H1 (cell line): ENCODE results near the gene DNAJC24. TPM values are rescaled to one million over a fixed set of nuclear protein-coding genes. Genes with fewer than 3 reads are reported as not detected.

Experiments
- BACH1 ChIP-seq: IDR thresholded peaks from 2 replicates; pipeline ENCODE4 v1.6.1; 2012; ENCODE audit warnings: low read length, improper control_type of control experiment
- EZH2 ChIP-seq: fragments of 200-600 bp; sonication (generic); IDR thresholded peaks from 2 replicates; pipeline ENCODE4 v1.7.1; 2012; ENCODE audit warnings: low read depth, mild to moderate bottlenecking, moderate library complexity, low read length, inconsistent platforms; ENCODE audit not compliant: severe bottlenecking
- PHF8 ChIP-seq: fragments of 200-600 bp; sonication (generic); conservative IDR thresholded peaks from 2 replicates; pipeline ENCODE4 v1.7.1; 2012; ENCODE audit warnings: low read depth, mild to moderate bottlenecking, inconsistent platforms, low read length, moderate library complexity
- POLR2AphosphoS5 ChIP-seq: IDR thresholded peaks from 2 replicates; pipeline ENCODE4 v1.6.1; 2011; ENCODE audit warnings: low read depth, low read length
- RAD21 ChIP-seq, 2 experiments: IDR thresholded peaks in 1 of 2; conservative IDR thresholded peaks in 1 of 2; 2 replicates each; pipeline ENCODE4 v1.6.1; 2011; ENCODE audit warnings: low read depth in 2 of 2, low read length in 2 of 2, improper control_type of control experiment in 1 of 2, inconsistent platforms in 1 of 2, mild to moderate bottlenecking in 1 of 2, moderate library complexity in 1 of 2
- RNF2 ChIP-seq: fragments of 200-900, 300-1000 bp; sonication (generic); IDR thresholded peaks from 2 replicates; pipeline ENCODE4 v1.7.1; 2016; ENCODE audit warnings: borderline replicate concordance, low read depth, mild to moderate bottlenecking, antibody characterized with exemption, low read length; ENCODE audit not compliant: poor library complexity, severe bottlenecking; ENCODE audit errors: missing control alignments
- SIN3A ChIP-seq, 2 experiments: IDR thresholded peaks in 1 of 2; conservative IDR thresholded peaks in 1 of 2; 2 replicates each; pipeline ENCODE4 v1.6.1; 2011 to 2012; ENCODE audit warnings: low read length in 2 of 2, improper control_type of control experiment in 1 of 2, low read depth in 1 of 2, mild to moderate bottlenecking in 1 of 2
- polyA plus RNA-seq, 7 experiments: library from polyadenylated mRNA; depleted of rRNA in 3 of 7; stranded (reverse) in 5 of 7; unstranded in 2 of 7; fragments of >200 nt in 5 of 7; fragments of 200-250 nt in 2 of 7; gene quantifications; 1 replicate in 5 of 7; 2 replicates in 1 of 7; 4 replicates in 1 of 7; pipeline versions ENCODE4 v1.2.1 to v1.2.3, GENCODE V29; 2011 to 2013; ENCODE audit warnings: missing spikeins in 2 of 7, mixed read lengths in 2 of 7
- total RNA-seq: library from RNA; stranded (reverse); fragmentation: NEBNext Ultra II Directional; extraction: Animal tissue kit (Norgen Biotek cat#: 25700); gene quantifications from 2 replicates; pipeline ENCODE4 v1.2.1, GENCODE V29; 2021
- TF ChIP-seq, protein P1 (sequence below), 3 experiments: IDR thresholded peaks; 1 replicate in 2 of 3; 2 replicates in 1 of 3; pipeline versions ENCODE4 v1.5.1 to v1.6.1; 2011; ENCODE audit warnings: low read length in 3 of 3, mild to moderate bottlenecking in 3 of 3, inconsistent platforms in 2 of 3, low read depth in 1 of 3, moderate library complexity in 1 of 3; ENCODE audit not compliant: insufficient read depth in 1 of 3; ENCODE audit errors: control extremely low read depth in 1 of 3

DNAJC24 gene
- total and polyA plus RNA-seq, 2 of the 8 experiments (the other 6 are each of a cell fraction or from before 2014, with no cell fraction given) = 7.2 to 21.1 TPM

DNA sequence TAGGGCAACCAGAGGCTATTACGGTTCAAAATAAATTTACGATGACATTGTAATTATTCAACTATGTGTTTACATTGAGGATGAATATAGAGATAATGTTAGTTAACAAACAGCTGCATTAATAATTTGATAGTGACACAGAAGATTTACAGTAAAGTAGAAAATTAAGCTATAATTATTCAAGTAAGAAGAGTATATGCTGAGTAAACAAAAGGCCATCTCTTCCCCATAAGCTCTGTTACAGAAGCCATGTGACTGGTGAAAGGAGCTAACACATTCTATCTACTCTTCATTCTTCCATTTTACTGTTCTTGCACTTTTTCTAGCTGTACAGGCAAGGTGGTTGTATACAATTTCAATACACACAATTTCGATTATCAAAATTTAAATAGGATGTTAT lies 85.5 kb downstream of the DNAJC24 start (continued):
- TF ChIP-seq, protein P1, sequence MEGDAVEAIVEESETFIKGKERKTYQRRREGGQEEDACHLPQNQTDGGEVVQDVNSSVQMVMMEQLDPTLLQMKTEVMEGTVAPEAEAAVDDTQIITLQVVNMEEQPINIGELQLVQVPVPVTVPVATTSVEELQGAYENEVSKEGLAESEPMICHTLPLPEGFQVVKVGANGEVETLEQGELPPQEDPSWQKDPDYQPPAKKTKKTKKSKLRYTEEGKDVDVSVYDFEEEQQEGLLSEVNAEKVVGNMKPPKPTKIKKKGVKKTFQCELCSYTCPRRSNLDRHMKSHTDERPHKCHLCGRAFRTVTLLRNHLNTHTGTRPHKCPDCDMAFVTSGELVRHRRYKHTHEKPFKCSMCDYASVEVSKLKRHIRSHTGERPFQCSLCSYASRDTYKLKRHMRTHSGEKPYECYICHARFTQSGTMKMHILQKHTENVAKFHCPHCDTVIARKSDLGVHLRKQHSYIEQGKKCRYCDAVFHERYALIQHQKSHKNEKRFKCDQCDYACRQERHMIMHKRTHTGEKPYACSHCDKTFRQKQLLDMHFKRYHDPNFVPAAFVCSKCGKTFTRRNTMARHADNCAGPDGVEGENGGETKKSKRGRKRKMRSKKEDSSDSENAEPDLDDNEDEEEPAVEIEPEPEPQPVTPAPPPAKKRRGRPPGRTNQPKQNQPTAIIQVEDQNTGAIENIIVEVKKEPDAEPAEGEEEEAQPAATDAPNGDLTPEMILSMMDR (IDR thresholded peaks at IDR 0.05; ENCODE audit: control extremely low read depth in 1 of 3, insufficient read depth in 1 of 3, low read depth in 1 of 3, low read length in 3 of 3) = no peak
- TF ChIP-seq BACH1 (no peak), PHF8 (no peak), RAD21 (IDR thresholded peaks at IDR 0.05 in 1 of 2, conservative IDR thresholded peaks at IDR 0.05 in 1 of 2; ENCODE audit: low read depth in 2 of 2, low read length in 2 of 2) (no peak), SIN3A (conservative IDR thresholded peaks at IDR 0.05 in 1 of 2, IDR thresholded peaks at IDR 0.05 in 1 of 2; ENCODE audit: low read depth in 1 of 2, low read length in 2 of 2) (no peak), POLR2AphosphoS5 (no peak), RNF2 (no peak), EZH2 (no peak)
